ENCODE data around the gene LGI4. TPM values are rescaled to one million over a fixed set of nuclear protein-coding genes. Genes with fewer than 3 reads are reported as not detected.

Gene LGI4
- total and polyA plus RNA-seq, 8 donors, result 3.1 to 40.0 (median 13.4) TPM

- H3K4me3 ChIP-seq, result no peak overlapping the region
- intact Hi-C loops (cut with DNase I; ENCODE audit: low total_unique reads), result no loop called here
- no peak overlapping the region for H3K27ac ChIP-seq
- DNase-seq, result no peak
- H3K27me3 ChIP-seq, result no peaks in the 10 kb centered on the region
- TF ChIP-seq EP300 (IDR thresholded peaks at IDR 0.05), result no peak
- no peak for TF ChIP-seq CTCF (IDR thresholded peaks at IDR 0.05)
- TF ChIP-seq POLR2AphosphoS5 (IDR thresholded peaks at IDR 0.05), result no peak
- H3K4me1 ChIP-seq, result no peaks in the 10 kb centered on the region
- H3K9me3 ChIP-seq, result no peaks in the 10 kb centered on the region
- no peaks in the 10 kb centered on the region for H3K36me3 ChIP-seq
- 85 to 93% (median 91%) methylated on average over 17 of the region's 17 CpGs for WGBS, 5 donors
Observed at GRCh38 chr19:35077411-35078223, 57.2 kb downstream of the LGI4 start.

DNA sequence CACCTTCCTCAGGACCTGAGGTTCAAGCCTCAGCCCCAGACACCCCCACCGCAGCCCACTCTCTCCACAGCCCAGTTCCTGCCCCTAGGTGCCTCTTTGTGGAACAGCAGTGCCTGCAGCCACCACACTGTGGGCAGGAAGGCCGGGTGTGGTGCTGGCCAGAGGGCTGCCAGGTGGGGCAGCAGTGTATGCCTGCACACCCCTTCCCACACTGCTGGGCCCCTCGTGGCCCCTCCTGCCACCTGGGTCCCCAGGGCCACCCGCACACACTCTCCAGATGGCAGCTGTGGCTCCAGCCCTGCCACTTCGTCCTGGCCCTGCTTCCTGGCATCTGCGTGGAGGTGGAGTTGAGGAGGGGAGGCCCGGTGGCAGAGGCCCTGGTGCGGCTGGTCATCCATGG lies 58.2 kb downstream of the LGI4 start:
- H3K27ac ChIP-seq, result no peak overlapping the region
- H3K4me3 ChIP-seq, result no peak overlapping the region
- 60 to 85% (median 70%) methylated on average over 7 to 8 of the region's 8 CpGs for WGBS, 5 donors
- intact Hi-C loops (cut with DNase I; ENCODE audit: low total_unique reads), result no loop called here
- DNase-seq, result no peak
- H3K36me3 ChIP-seq, result no peaks in the 10 kb centered on the region
- no peaks in the 10 kb centered on the region for H3K9me3 ChIP-seq
- H3K4me1 ChIP-seq, result no peaks in the 10 kb centered on the region
- no peaks in the 10 kb centered on the region for H3K27me3 ChIP-seq
- TF ChIP-seq POLR2AphosphoS5 (IDR thresholded peaks at IDR 0.05) (no peak), CTCF (IDR thresholded peaks at IDR 0.05) (no peak), EP300 (IDR thresholded peaks at IDR 0.05) (no peak), POLR2A (IDR thresholded peaks at IDR 0.05) (no peak)

GRCh38 chr19:35076026-35076370 lies 58.9 kb downstream of the LGI4 start:
- H3K4me3 ChIP-seq, result no peak overlapping the region
- no peaks in the 10 kb centered on the region for H3K9me3 ChIP-seq
- intact Hi-C loops (cut with DNase I; ENCODE audit: low total_unique reads), result no loop called here
- no peak for DNase-seq
- H3K27me3 ChIP-seq, result no peaks in the 10 kb centered on the region
- no peaks in the 10 kb centered on the region for H3K36me3 ChIP-seq
- no peaks in the 10 kb centered on the region for H3K4me1 ChIP-seq
- TF ChIP-seq POLR2AphosphoS5 (IDR thresholded peaks at IDR 0.05) (no peak), CTCF (IDR thresholded peaks at IDR 0.05) (no peak), POLR2A (IDR thresholded peaks at IDR 0.05) (no peak), EP300 (IDR thresholded peaks at IDR 0.05) (no peak)
- WGBS, 5 donors, result 78 to 94% (median 87%) methylated on average over 2 to 6 of the region's 6 CpGs; no CpG with 5 or more reads in 1 of the 5 donors
- no peak overlapping the region for H3K27ac ChIP-seq

- Histone ChIP-seq H3K4me1 (no peaks in the 10 kb centered on the region), H3K27me3 (no peaks in the 10 kb centered on the region), H3K4me3 (no peak overlapping the region), H3K27ac (no peak overlapping the region), H3K36me3 (no peaks in the 10 kb centered on the region), H3K9me3 (peaks cover 0 to 5% (median 3%) of the 10 kb centered on the region in 4 donors)
- no peak for DNase-seq
- WGBS, 5 donors, result 87 to 93% (median 90%) methylated on average over 17 to 21 of the region's 21 CpGs
- TF ChIP-seq POLR2A (IDR thresholded peaks at IDR 0.05) (no peak), EP300 (IDR thresholded peaks at IDR 0.05) (no peak), CTCF (IDR thresholded peaks at IDR 0.05) (no peak), POLR2AphosphoS5 (IDR thresholded peaks at IDR 0.05) (no peak)
- intact Hi-C loops (cut with DNase I; ENCODE audit: low total_unique reads), result no loop called here
Observed at GRCh38 chr19:35075202-35076025, 59.4 kb downstream of the LGI4 start.

Small RNAs within 50 kb of the gene (small RNA-seq; reads per million reads assigned to genes)
- gene AC020907.2, result 0 reads per million in 4 donors

Other genes with a start within 250 kb of the LGI4 start
- 1 to 10 TPM in 3 of 5 donors, under 1 TPM in 1, not detected in 1; 0.58 to 4.1 (median 3.5) TPM for gene ZNF30, start 208.2 kb downstream of the LGI4 start, total RNA-seq
- 1 to 10 TPM; 1.2 to 6.1 (median 1.4) TPM for gene ZNF30, start 208.2 kb downstream of the LGI4 start, polyA plus RNA-seq
- 10 to 100 TPM in 2 of 5 donors, 1 to 10 TPM in 2, under 1 TPM in 1; 0.87 to 14.3 (median 8.4) TPM for gene ZNF792, start 170.8 kb downstream of the LGI4 start, total RNA-seq
- gene ZNF792, start 170.8 kb downstream of the LGI4 start, polyA plus RNA-seq, result 1 to 10 TPM in 1 of 3 donors, under 1 TPM in 2; 0.78 to 1.4 (median 0.87) TPM
- 10 to 100 TPM; 39.7 to 74.1 (median 48.1) TPM for gene GRAMD1A, start 134.7 kb downstream of the LGI4 start, total RNA-seq
- gene GRAMD1A, start 134.7 kb downstream of the LGI4 start, polyA plus RNA-seq, result 10 to 100 TPM; 29.8 to 52.2 (median 34.4) TPM
- 10 to 100 TPM in 1 of 5 donors, 1 to 10 TPM in 3, not detected in 1; 1.3 to 36.6 (median 3.5) TPM for gene SCN1B, start 104.6 kb downstream of the LGI4 start, total RNA-seq
- gene SCN1B, start 104.6 kb downstream of the LGI4 start, polyA plus RNA-seq, result 1 to 10 TPM; 3.7 to 8.6 (median 6.1) TPM
- gene HPN, start 93.3 kb downstream of the LGI4 start, total RNA-seq, result 10 to 100 TPM in 4 of 5 donors, not detected in 1; 14.7 to 45.2 (median 21.9) TPM
- 10 to 100 TPM; 19.2 to 39.4 (median 33.7) TPM for gene HPN, start 93.3 kb downstream of the LGI4 start, polyA plus RNA-seq
- gene FXYD3, start 19.2 kb downstream of the LGI4 start, total RNA-seq, result 100 to 1,000 TPM in 4 of 5 donors, 10 to 100 TPM in 1; 84.8 to 704 (median 191) TPM
- 100 to 1,000 TPM; 442 to 800 (median 537) TPM for gene FXYD3, start 19.2 kb downstream of the LGI4 start, polyA plus RNA-seq
- gene FXYD1, start 3.8 kb upstream of the LGI4 start, total RNA-seq, result 100 to 1,000 TPM in 1 of 5 donors, 10 to 100 TPM in 2, 1 to 10 TPM in 1, not detected in 1; 7.5 to 193 (median 14.8) TPM
- gene FXYD1, start 3.8 kb upstream of the LGI4 start, polyA plus RNA-seq, result 10 to 100 TPM; 24.0 to 67.4 (median 60.3) TPM
- gene FXYD7, start 8.2 kb upstream of the LGI4 start, total RNA-seq, result 1 to 10 TPM in 1 of 5 donors, not detected in 4; 2.6 TPM
- gene FXYD7, start 8.2 kb upstream of the LGI4 start, polyA plus RNA-seq, result under 1 TPM in 1 of 3 donors, not detected in 2; 0.55 TPM
- 100 to 1,000 TPM in 1 of 5 donors, 10 to 100 TPM in 4; 10.3 to 118 (median 19.2) TPM for gene FXYD5, start 19.7 kb upstream of the LGI4 start, total RNA-seq
- 10 to 100 TPM; 37.9 to 81.1 (median 55.0) TPM for gene FXYD5, start 19.7 kb upstream of the LGI4 start, polyA plus RNA-seq
- not detected for gene FAM187B, start 93.7 kb upstream of the LGI4 start, total RNA-seq
- under 1 TPM in 1 of 3 donors, not detected in 2; 0.25 TPM for gene FAM187B, start 93.7 kb upstream of the LGI4 start, polyA plus RNA-seq
- gene LSR, start 113.9 kb upstream of the LGI4 start, total RNA-seq, result 100 to 1,000 TPM in 2 of 5 donors, 10 to 100 TPM in 3; 20.4 to 174 (median 72.8) TPM
- gene LSR, start 113.9 kb upstream of the LGI4 start, polyA plus RNA-seq, result 10 to 100 TPM; 17.9 to 90.7 (median 84.4) TPM
- gene USF2, start 133.9 kb upstream of the LGI4 start, total RNA-seq, result 100 to 1,000 TPM in 1 of 5 donors, 10 to 100 TPM in 4; 26.8 to 105 (median 71.8) TPM
- gene USF2, start 133.9 kb upstream of the LGI4 start, polyA plus RNA-seq, result 100 to 1,000 TPM in 1 of 3 donors, 10 to 100 TPM in 2; 83.9 to 109 (median 88.2) TPM
- gene HAMP, start 147.5 kb upstream of the LGI4 start, total RNA-seq, result 10 to 100 TPM in 1 of 5 donors, not detected in 4; 10.4 TPM
- gene HAMP, start 147.5 kb upstream of the LGI4 start, polyA plus RNA-seq, result 1 to 10 TPM in 1 of 3 donors, under 1 TPM in 1, not detected in 1; 0.60 to 6.6 TPM
- 1 to 10 TPM in 1 of 5 donors, under 1 TPM in 1, not detected in 3; 0.73 to 5.5 TPM for gene MAG, start 157.1 kb upstream of the LGI4 start, total RNA-seq
- gene MAG, start 157.1 kb upstream of the LGI4 start, polyA plus RNA-seq, result under 1 TPM in 1 of 3 donors, not detected in 2; 0.05 TPM
- 1 to 10 TPM in 2 of 5 donors, not detected in 3; 3.1 to 5.7 TPM for gene CD22, start 194.1 kb upstream of the LGI4 start, total RNA-seq
- gene CD22, start 194.1 kb upstream of the LGI4 start, polyA plus RNA-seq, result 1 to 10 TPM; 2.0 to 5.5 (median 4.0) TPM
- gene FFAR1, start 212.8 kb upstream of the LGI4 start, total RNA-seq, result under 1 TPM in 1 of 5 donors, not detected in 4; 0.18 TPM
- not detected for gene FFAR1, start 212.8 kb upstream of the LGI4 start, polyA plus RNA-seq
- gene FFAR3, start 223.4 kb upstream of the LGI4 start, total RNA-seq, result not detected
- under 1 TPM in 2 of 3 donors, not detected in 1; 0.30 to 0.56 TPM for gene FFAR3, start 223.4 kb upstream of the LGI4 start, polyA plus RNA-seq
- gene GPR42, start 236.0 kb upstream of the LGI4 start, total RNA-seq, result not detected
- under 1 TPM in 1 of 3 donors, not detected in 2; 0.19 TPM for gene GPR42, start 236.0 kb upstream of the LGI4 start, polyA plus RNA-seq